H9 (cell line): ENCODE results near the gene HTRA1. TPM values are rescaled to one million over a fixed set of nuclear protein-coding genes. Genes with fewer than 3 reads are reported as not detected.

ENCODE experiments used
- DNase-seq: peaks from one replicate; pipeline ENCODE4 v3.0.0-alpha.2; 2017
- H2AFZ ChIP-seq: one replicate; pipeline ENCODE4 v1.6.1; 2013; ENCODE audit warnings: mild to moderate bottlenecking, low read length, control low read depth, moderate library complexity
- H2AK5ac ChIP-seq: 2 replicates; pipeline ENCODE4 v1.6.1; 2013; ENCODE audit warnings: low read length, control low read depth, mixed read lengths; ENCODE audit not compliant: insufficient read length
- H2BK120ac ChIP-seq: one replicate; pipeline ENCODE4 v1.6.1; 2013; ENCODE audit warnings: low read depth, mild to moderate bottlenecking, low read length, control low read depth, inconsistent platforms; ENCODE audit not compliant: poor library complexity, severe bottlenecking
- H2BK12ac ChIP-seq: 2 replicates; pipeline ENCODE4 v1.6.1; 2013; ENCODE audit warnings: low read length, control low read depth, mixed read lengths, low read depth; ENCODE audit not compliant: insufficient read length
- H2BK15ac ChIP-seq: 2 replicates; pipeline ENCODE4 v1.6.1; 2013; ENCODE audit warnings: low read depth, low read length, control low read depth
- H2BK20ac ChIP-seq: one replicate; pipeline ENCODE4 v1.6.1; 2013; ENCODE audit warnings: low read depth, mild to moderate bottlenecking, low read length, control low read depth, inconsistent platforms; ENCODE audit not compliant: poor library complexity, severe bottlenecking
- H2BK5ac ChIP-seq: 2 replicates; pipeline ENCODE4 v1.6.1; 2013; ENCODE audit warnings: low read length, control low read depth, mixed read lengths; ENCODE audit not compliant: insufficient read length
- H3K14ac ChIP-seq: 2 replicates; pipeline ENCODE4 v1.6.1; 2013; ENCODE audit warnings: low read length, control low read depth; ENCODE audit not compliant: insufficient read depth
- H3K18ac ChIP-seq: 2 replicates; pipeline ENCODE4 v1.6.1; 2013; ENCODE audit warnings: low read depth, mild to moderate bottlenecking, mixed read lengths, low read length, control low read depth; ENCODE audit not compliant: insufficient read length
- H3K23ac ChIP-seq: 2 replicates; pipeline ENCODE4 v1.6.1; 2013; ENCODE audit warnings: low read length, control low read depth, mixed read lengths, low read depth; ENCODE audit not compliant: insufficient read length
- H3K23me2 ChIP-seq: 2 replicates; pipeline ENCODE4 v1.6.1; 2013; ENCODE audit warnings: low read depth, mild to moderate bottlenecking, mixed read lengths, low read length, control low read depth; ENCODE audit not compliant: insufficient read length, poor library complexity, severe bottlenecking
- H3K27ac ChIP-seq: 2 replicates; pipeline ENCODE4 v1.5.1; 2013; ENCODE audit warnings: low read length, control low read depth, mixed read lengths, low read depth; ENCODE audit not compliant: insufficient read length
- H3K27me3 ChIP-seq: 2 replicates; pipeline ENCODE4 v1.6.1; 2013; ENCODE audit warnings: low read length, control low read depth, inconsistent platforms; ENCODE audit not compliant: insufficient read depth
- H3K4ac ChIP-seq: 2 replicates; pipeline ENCODE4 v1.6.1; 2013; ENCODE audit warnings: low read depth, mild to moderate bottlenecking, control low read depth, inconsistent platforms, low read length, moderate library complexity
- H3K4me1 ChIP-seq: 2 replicates; pipeline ENCODE4 v1.6.1; 2013; ENCODE audit warnings: low read length, control low read depth, inconsistent platforms; ENCODE audit not compliant: insufficient read depth
- H3K4me2 ChIP-seq: 2 replicates; pipeline ENCODE4 v1.6.1; 2013; ENCODE audit warnings: low read length, control low read depth, mixed read lengths; ENCODE audit not compliant: insufficient read length, insufficient read depth
- H3K56ac ChIP-seq: 2 replicates; pipeline ENCODE4 v1.6.1; 2013; ENCODE audit warnings: low read depth, mild to moderate bottlenecking, mixed read lengths, low read length, control low read depth; ENCODE audit not compliant: insufficient read length
- H3K79me1 ChIP-seq: 2 replicates; pipeline ENCODE4 v1.6.1; 2013; ENCODE audit warnings: low read depth, mild to moderate bottlenecking, moderate library complexity, low read length, control low read depth, inconsistent platforms; ENCODE audit not compliant: insufficient read depth, poor library complexity, severe bottlenecking
- H3K79me2 ChIP-seq: 2 replicates; pipeline ENCODE4 v1.6.1; 2013; ENCODE audit warnings: low read length, control low read depth, inconsistent platforms; ENCODE audit not compliant: insufficient read depth
- H3K9ac ChIP-seq: 2 replicates; pipeline ENCODE4 v1.6.1; 2013; ENCODE audit warnings: low read length, control low read depth, mixed read lengths; ENCODE audit not compliant: insufficient read length; ENCODE audit errors: extremely low read depth
- H3K9me3 ChIP-seq: one replicate; pipeline ENCODE4 v1.6.1; 2013; ENCODE audit warnings: low read depth, low read length, inconsistent platforms; ENCODE audit not compliant: control insufficient read depth
- H3T11ph ChIP-seq: one replicate; pipeline ENCODE4 v1.6.1; 2013; ENCODE audit warnings: mild to moderate bottlenecking, low read length, control low read depth, inconsistent platforms
- H4K20me1 ChIP-seq: one replicate; pipeline ENCODE4 v1.6.1; 2013; ENCODE audit not compliant: control insufficient read depth, insufficient read length, insufficient read depth
- H4K5ac ChIP-seq: 2 replicates; pipeline ENCODE4 v1.6.1; 2013; ENCODE audit warnings: low read depth, mild to moderate bottlenecking, mixed read lengths, low read length, control low read depth; ENCODE audit not compliant: insufficient read length
- H4K8ac ChIP-seq: replicated peaks from 2 replicates; pipeline ENCODE4 v1.6.1; 2013; ENCODE audit warnings: low read length, control low read depth, mixed read lengths, low read depth; ENCODE audit not compliant: insufficient read length
- H4K91ac ChIP-seq: 2 replicates; pipeline ENCODE4 v1.6.1; 2013; ENCODE audit warnings: low read depth, mild to moderate bottlenecking, moderate library complexity, mixed read lengths, low read length, control low read depth; ENCODE audit not compliant: insufficient read length
- H3K27ac Mint-ChIP-seq, 3 experiments: 2 replicates in 2 of 3; 3 replicates in 1 of 3; pipeline ENCODE4 v1.8.0; 2020 to 2021; ENCODE audit warnings: mixed read lengths in 3 of 3, mild to moderate bottlenecking in 1 of 3, moderate library complexity in 1 of 3
- H3K27me3 Mint-ChIP-seq: 2 replicates; pipeline ENCODE4 v1.8.0; 2021; ENCODE audit warnings: low read depth, mild to moderate bottlenecking, moderate library complexity, mixed read lengths
- H3K36me3 Mint-ChIP-seq, 3 experiments: 2 replicates in 2 of 3; 3 replicates in 1 of 3; pipeline ENCODE4 v1.8.0; 2020 to 2021; ENCODE audit warnings: low read depth in 3 of 3, mixed read lengths in 3 of 3; ENCODE audit not compliant: insufficient read depth in 1 of 3
- H3K4me1 Mint-ChIP-seq, 2 experiments: 2 replicates each; pipeline ENCODE4 v1.8.0; 2020; ENCODE audit warnings: mixed read lengths in 2 of 2
- H3K4me3 Mint-ChIP-seq, 2 experiments: 2 replicates in 1 of 2; 3 replicates in 1 of 2; pipeline ENCODE4 v1.8.0; 2020 to 2021; ENCODE audit warnings: mild to moderate bottlenecking in 2 of 2, mixed read lengths in 2 of 2, moderate library complexity in 1 of 2
- H3K9me3 Mint-ChIP-seq, 2 experiments: 2 replicates in 1 of 2; 3 replicates in 1 of 2; pipeline ENCODE4 v1.8.0; 2020; ENCODE audit warnings: mild to moderate bottlenecking in 2 of 2, mixed read lengths in 2 of 2, moderate library complexity in 1 of 2
- WGBS: extraction: QIAGEN DNeasy Blood & Tissue Kit; methylation state at CpG from one replicate; pipeline ENCODE4 v1.1.7; 2013; ENCODE audit warnings: missing lambda C conversion rate, low lambda C conversion rate, mixed read lengths; ENCODE audit not compliant: insufficient read length; ENCODE audit errors: extremely low coverage; 5-methylcytosine and 5-hydroxymethylcytosine counted together
- total RNA-seq: library from RNA; stranded (reverse); gene quantifications from 2 replicates; pipeline ENCODE4 v1.2.1, GENCODE V29; 2021
- TF ChIP-seq, protein P1 (sequence below): fragments of 200-600 bp; sonication (generic); conservative IDR thresholded peaks from 3 replicates; pipeline ENCODE4 v1.8.0; 2021; ENCODE audit warnings: antibody characterized with exemption, mild to moderate bottlenecking

HTRA1 gene
- total RNA-seq, 1 experiment from 2014 or later, result 11.1 TPM

- no peak overlapping the region for H3K4me3 Mint-ChIP-seq
- no peak overlapping the region for H3K4ac ChIP-seq
- DNase-seq, result no peak
- H3K9me3 ChIP-seq, result no peaks in the 10 kb centered on the region
- no peaks in the 10 kb centered on the region for H3K27me3 ChIP-seq
- H3K56ac ChIP-seq, result no peak overlapping the region
- H3K79me1 ChIP-seq, result no peaks in the 10 kb centered on the region
- TF ChIP-seq, protein P1, sequence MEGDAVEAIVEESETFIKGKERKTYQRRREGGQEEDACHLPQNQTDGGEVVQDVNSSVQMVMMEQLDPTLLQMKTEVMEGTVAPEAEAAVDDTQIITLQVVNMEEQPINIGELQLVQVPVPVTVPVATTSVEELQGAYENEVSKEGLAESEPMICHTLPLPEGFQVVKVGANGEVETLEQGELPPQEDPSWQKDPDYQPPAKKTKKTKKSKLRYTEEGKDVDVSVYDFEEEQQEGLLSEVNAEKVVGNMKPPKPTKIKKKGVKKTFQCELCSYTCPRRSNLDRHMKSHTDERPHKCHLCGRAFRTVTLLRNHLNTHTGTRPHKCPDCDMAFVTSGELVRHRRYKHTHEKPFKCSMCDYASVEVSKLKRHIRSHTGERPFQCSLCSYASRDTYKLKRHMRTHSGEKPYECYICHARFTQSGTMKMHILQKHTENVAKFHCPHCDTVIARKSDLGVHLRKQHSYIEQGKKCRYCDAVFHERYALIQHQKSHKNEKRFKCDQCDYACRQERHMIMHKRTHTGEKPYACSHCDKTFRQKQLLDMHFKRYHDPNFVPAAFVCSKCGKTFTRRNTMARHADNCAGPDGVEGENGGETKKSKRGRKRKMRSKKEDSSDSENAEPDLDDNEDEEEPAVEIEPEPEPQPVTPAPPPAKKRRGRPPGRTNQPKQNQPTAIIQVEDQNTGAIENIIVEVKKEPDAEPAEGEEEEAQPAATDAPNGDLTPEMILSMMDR, result no peak
- no peaks in the 10 kb centered on the region for H4K20me1 ChIP-seq
- no peak overlapping the region for H4K8ac ChIP-seq
- H3K4me2 ChIP-seq, result no peak overlapping the region
- no peak overlapping the region for H4K5ac ChIP-seq
- H2AK5ac ChIP-seq, result no peak overlapping the region
- no peak overlapping the region for H2BK20ac ChIP-seq
- H3K27ac ChIP-seq, result no peak overlapping the region
- no peak overlapping the region for H3T11ph ChIP-seq
- H3K27me3 Mint-ChIP-seq, result peaks cover 7% of the 10 kb centered on the region
- WGBS, result no CpG with 5 or more reads among the region's 6 CpGs
- H3K9ac ChIP-seq, result no peak overlapping the region
- H3K36me3 Mint-ChIP-seq, result no peaks in the 10 kb centered on the region; a peak in 1 of 7 replicates
- no peaks in the 10 kb centered on the region for H3K4me1 ChIP-seq
- no peaks in the 10 kb centered on the region for H3K23me2 ChIP-seq
- no peak overlapping the region for H2BK120ac ChIP-seq
- H4K91ac ChIP-seq, result no peak overlapping the region
- H3K27ac Mint-ChIP-seq, result no peak overlapping the region
- H3K18ac ChIP-seq, result no peak overlapping the region
- H2BK15ac ChIP-seq, result no peak overlapping the region
- H2BK5ac ChIP-seq, result no peak overlapping the region
- H2BK12ac ChIP-seq, result no peak overlapping the region
- H3K9me3 Mint-ChIP-seq, result peaks cover 2 to 3% of the 10 kb centered on the region in 2 experiments; a peak in 2 of 5 replicates
- no peak overlapping the region for H3K23ac ChIP-seq
- H2AFZ ChIP-seq, result no peak overlapping the region
- H3K4me1 Mint-ChIP-seq, result no peaks in the 10 kb centered on the region
- no peaks in the 10 kb centered on the region for H3K79me2 ChIP-seq
- H3K14ac ChIP-seq, result no peak overlapping the region
Observed at GRCh38 chr10:122532601-122533296, 71.4 kb downstream of the HTRA1 start.
